Airway epithelial cell (primary cell): ENCODE results near the gene C17orf78. TPM values are rescaled to one million over a fixed set of nuclear protein-coding genes. Genes with fewer than 3 reads are reported as not detected.

Source experiments
- total RNA-seq: library from RNA; depleted of rRNA; stranded (reverse); fragments of >200 nt; gene quantifications from 2 replicates; pipeline ENCODE4 v1.2.3, GENCODE V29; 2015

The C17orf78 gene
- not detected in 2 replicates for total RNA-seq

GRCh38 chr17:37375706-37376105, at the start of gene C17orf78:
Gene C17orf78, plus strand, starts transcription at chr17:37375985. Its CDS starts 108 bp downstream, at chr17:37376093.

GRCh38 chr17:37406635-37407461, 31.1 kb downstream of the C17orf78 start, which contains the start of the genes ACACA and TADA2A:
Gene ACACA, minus strand, starts transcription at chr17:37406836. Its CDS starts 537 bp downstream, at chr17:37406299.
Gene TADA2A, plus strand, starts transcription at chr17:37406886. Its CDS starts 4,480 bp downstream, at chr17:37411366.

Other genes starting within 250 kb of the C17orf78 start
- gene ACACA, start 30.9 kb downstream of the C17orf78 start, total RNA-seq, result 59.9 and 75.5 TPM in 2 replicates
- gene TADA2A, start 30.9 kb downstream of the C17orf78 start, total RNA-seq, result 11.6 and 13.0 TPM in 2 replicates
- gene DUSP14, start 113.9 kb downstream of the C17orf78 start, total RNA-seq, result 41.1 and 49.0 TPM in 2 replicates
- 7.7 and 8.8 TPM in 2 replicates for gene SYNRG, start 233.4 kb downstream of the C17orf78 start, total RNA-seq